H1 (cell line): Measurements from ENCODE around the gene KLK5. TPM values are rescaled to one million over a fixed set of nuclear protein-coding genes. Genes with fewer than 3 reads are reported as not detected.

Experiments used
- CHD7 ChIP-seq: fragments of 300-600 bp; sonication (generic); IDR thresholded peaks from 2 replicates; pipeline ENCODE4 v1.7.1; 2012; ENCODE audit warnings: low read length, moderate library complexity, mild to moderate bottlenecking, inconsistent platforms; ENCODE audit not compliant: insufficient replicate concordance
- polyA plus RNA-seq, 7 experiments: library from polyadenylated mRNA; depleted of rRNA in 3 of 7; stranded (reverse) in 5 of 7; unstranded in 2 of 7; fragments of >200 nt in 5 of 7; fragments of 200-250 nt in 2 of 7; gene quantifications; 1 replicate in 5 of 7; 2 replicates in 1 of 7; 4 replicates in 1 of 7; pipeline versions ENCODE4 v1.2.1 to v1.2.3, GENCODE V29; 2011 to 2013; ENCODE audit warnings: missing spikeins in 2 of 7, mixed read lengths in 2 of 7
- total RNA-seq: library from RNA; stranded (reverse); fragmentation: NEBNext Ultra II Directional; extraction: Animal tissue kit (Norgen Biotek cat#: 25700); gene quantifications from 2 replicates; pipeline ENCODE4 v1.2.1, GENCODE V29; 2021

KLK5 gene
- total and polyA plus RNA-seq, 2 of the 8 experiments (the other 6 are each of a cell fraction or from before 2014, with no cell fraction given): 0.76 to 2.0 TPM

DNA sequence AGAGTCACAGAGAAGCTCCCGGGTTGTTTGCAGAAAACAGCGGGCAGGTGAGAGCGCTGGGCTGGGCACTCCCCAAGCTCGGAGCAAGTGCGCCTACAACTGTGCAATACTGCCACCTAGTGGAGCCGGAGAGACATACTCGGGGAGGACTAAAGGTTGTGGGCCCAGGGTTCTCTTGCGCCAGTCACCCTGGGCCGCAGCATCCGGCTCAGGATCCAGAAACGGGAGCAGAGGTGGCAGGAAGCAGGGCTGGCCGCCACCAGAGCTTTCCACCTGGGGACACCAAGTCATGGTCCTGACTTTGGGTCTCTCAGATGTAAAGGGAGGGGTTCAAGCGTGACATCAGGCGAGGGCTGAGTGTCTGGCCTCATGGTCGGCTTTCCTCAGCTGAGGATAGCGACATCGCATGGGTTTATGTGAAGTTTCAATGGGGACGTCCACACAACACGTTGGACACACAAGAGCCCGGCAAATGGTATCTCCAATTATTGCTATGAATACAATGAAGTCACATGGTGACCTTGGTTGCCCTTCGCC is 30.5 kb downstream of the KLK5 start (continued):
- no peak for TF ChIP-seq CHD7
- TF ChIP-seq, all 59 proteins: peak for 7
